Measurements from ENCODE around the gene CCDC57.

The CCDC57 gene

GRCh38 chr17:82076785-82077591, 135.7 kb downstream of the CCDC57 start:
- no peak for DNase-seq

- DNase-seq: no peak
Observed at GRCh38 chr17:82076018-82076784, 136.4 kb downstream of the CCDC57 start.

DNA sequence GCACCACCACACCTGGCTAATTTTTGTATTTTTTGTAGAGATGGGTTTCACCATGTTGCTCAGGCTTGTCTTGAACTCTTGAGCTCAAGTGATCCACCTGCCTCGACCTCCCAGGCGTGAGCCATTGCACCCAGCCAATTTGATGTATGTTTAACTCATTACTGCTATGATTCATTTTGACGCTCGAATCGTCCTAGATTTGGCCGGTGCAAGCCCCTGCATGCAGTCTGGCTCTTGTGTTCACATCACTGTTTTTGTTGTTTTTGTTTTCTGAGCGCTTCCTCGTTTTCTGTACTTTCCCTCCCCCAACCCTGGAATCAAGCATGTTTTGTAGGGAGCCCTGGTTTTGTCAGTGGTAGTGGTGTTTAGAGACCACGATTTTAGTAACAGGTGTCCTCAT, 139.2 kb downstream of the CCDC57 start:
- no peak for DNase-seq

- no peak for DNase-seq
Observed at GRCh38 chr17:82072827-82073226, 139.8 kb downstream of the CCDC57 start.

- no peak for DNase-seq
Observed at GRCh38 chr17:82070611-82071010, 142.0 kb downstream of the CCDC57 start.

- DNase-seq: peak; percentile 40
Observed at GRCh38 chr17:82065638-82066303, 146.9 kb downstream of the CCDC57 start, which contains the start of gene DUS1L. DUS1L (minus strand) TSS chr17:82065804; CDS start chr17:82065059, 745 bp downstream.

DNA sequence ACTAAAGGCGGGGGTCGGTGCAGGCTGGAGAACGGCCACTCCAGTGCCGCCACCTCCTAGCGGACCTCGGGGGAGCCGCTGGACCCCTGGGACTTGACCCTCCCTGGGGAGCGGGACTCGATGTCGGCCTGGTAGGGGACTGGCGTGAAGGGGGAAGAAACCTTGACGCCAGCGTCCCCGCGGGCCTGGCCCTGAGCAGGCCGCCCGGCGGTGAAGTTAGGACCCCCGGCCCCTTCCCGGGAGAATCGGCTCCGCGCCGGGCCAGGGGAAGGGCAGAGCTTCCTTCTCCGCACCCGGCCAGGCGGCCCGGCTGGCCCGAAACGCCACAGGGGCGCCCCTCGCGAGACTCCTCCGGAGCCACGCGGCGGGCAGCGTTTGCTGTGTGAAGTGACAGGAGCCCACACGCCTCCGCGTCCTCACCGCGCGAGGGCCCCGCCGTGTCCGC, 147.4 kb downstream of the CCDC57 start:
- DNase-seq: no peak

DNA sequence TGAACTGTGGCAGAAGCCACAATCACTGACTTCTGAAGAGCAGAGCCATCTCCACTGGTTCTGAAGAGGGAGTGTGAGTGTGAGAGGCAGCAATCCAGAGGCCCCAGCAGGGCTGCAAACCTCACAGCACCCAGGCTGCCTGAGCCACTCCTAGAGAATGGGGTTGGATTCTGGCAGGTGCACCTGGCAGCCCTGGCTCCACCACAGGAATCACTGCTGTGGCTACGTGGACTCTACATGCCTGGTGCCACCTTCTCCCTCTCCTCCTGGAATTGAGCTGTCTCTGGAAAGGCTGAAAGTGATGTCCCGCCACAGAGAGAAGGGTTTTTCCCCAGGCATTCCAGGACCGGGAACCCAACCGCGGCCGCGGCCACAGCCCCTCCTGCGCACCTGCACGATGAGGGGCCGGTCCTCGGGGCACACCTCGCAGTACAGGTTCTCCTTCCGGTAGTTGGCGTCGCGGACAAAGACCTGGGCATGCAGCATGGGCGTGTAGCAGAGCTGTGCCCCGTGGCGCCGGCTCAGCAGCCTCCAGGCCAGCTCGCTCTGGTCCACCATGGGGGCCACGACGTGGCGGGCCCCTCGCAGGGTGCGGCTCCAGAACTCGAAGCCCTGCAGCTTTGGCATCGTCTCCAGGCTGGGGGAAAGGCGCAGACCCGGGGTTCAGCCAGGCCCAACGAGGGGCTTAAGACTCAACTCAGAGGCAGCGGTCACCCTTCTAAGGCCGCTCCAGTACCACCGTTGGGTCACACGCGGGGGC, 148.0 kb downstream of the CCDC57 start:
- no peak for DNase-seq

GRCh38 chr17:82063424-82064415, 148.9 kb downstream of the CCDC57 start:
- no peak for DNase-seq

- DNase-seq: no peak
Observed at GRCh38 chr17:82062984-82063368, 149.7 kb downstream of the CCDC57 start.

DNA sequence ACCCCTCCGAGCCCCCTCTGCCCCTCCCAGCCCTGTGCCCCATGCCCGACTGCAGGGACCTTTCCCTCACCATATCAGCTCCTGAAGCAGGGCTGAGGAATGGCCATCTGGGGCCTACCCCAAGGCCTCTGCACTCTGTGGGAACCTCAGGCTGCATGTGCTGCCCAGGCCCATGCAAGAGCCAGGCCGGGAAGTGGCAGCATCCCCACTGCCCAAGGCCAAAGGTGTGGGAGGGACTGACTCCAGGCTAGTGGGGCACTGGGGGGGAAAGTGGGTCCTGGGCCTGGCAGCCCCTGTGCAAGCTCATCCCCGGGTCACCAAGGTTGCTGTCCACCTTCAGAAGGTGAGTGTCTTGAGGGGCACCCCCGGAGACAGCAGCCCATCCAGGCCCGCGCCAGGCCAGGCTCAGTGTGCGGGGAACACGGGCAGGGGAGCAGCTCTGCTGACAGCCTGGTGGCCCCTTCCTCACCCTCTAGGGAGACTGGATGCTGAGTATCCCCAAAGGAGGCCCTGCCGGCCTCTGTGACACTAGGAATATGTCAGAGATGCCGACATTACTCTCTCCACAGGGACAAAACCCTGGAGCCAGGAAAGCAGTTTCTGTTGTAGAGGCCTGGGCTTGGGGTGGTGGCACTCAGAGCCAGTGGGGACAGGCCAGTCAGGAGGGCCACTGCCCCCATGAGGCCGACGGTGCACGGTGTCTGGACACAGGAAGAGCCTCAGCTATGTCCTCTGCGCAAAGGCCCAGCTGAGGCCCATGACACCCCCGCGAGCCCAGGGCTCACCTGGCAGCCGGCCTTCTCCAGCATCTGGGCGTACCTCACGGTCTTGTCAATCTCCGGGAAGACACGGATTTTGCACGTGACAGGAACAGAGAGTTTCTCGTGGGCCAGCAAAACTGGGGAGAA, 150.3 kb downstream of the CCDC57 start:
- DNase-seq: no peak

GRCh38 chr17:82061047-82061925, 151.4 kb downstream of the CCDC57 start:
- no peak for DNase-seq

- DNase-seq: no peak
Observed at GRCh38 chr17:82060614-82061013, 152.0 kb downstream of the CCDC57 start.

DNA sequence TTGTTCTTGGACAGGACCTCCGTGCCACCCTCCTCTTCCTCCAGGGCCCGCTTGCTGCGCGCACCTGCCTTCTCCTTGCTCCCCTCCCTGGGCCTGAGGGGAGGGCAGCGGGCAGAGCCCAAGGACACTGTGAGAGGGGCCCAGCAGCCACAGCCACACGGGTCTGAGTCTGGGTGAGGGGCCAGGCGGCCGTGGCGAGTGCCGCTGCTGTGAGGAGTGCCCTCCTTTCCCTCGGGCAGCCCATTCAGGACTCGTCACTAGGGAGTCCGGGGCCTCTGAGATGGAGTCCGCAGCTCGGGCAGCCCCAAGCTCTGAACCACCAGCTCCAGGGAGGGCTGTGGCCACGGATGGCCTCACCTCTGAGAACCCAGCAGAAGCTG, 152.7 kb downstream of the CCDC57 start:
- DNase-seq: no peak

DNA sequence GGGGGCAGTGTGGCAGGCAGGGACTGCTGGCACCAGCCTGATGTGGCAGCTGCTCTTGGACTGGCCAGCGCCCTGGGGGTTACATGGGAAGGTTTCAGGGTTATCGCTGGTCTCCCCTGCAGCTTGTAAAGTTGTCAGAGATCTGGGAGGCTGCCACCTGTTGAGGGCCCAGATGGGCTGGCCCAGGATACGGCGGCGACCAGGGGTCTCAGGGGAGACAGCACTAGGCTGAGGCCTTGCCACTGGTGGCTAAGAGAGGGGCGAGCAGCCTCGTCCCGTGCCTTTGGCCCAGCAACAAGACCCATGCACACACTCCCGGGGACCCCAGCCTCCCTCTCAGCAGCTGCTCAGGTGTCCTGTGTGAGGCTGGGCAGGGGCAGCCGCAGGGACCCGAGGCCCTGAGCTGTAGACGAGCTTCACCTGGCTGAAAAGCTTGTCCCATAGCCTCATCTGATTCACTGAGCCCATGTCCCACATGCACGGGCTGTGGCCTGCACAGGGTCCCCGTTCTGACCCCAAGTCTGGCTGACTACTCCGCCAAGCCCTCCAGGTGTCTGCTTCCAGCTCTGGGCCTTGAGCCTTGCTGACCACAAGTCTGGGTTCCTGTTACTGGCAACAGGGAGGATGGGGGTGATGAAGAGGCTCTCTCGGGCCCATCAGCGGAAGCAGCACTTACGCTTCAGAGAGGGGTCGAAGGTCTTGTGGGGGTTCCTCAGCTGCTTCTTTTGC, 153.2 kb downstream of the CCDC57 start:
- no peak for DNase-seq

GRCh38 chr17:82058855-82059249, 153.8 kb downstream of the CCDC57 start:
- no peak for DNase-seq

- DNase-seq: no peak
Observed at GRCh38 chr17:82058230-82058854, 154.3 kb downstream of the CCDC57 start.
